IMR-90 (cell line): Measurements from ENCODE around the gene BST1.

ENCODE experiments used
- BHLHE40 ChIP-seq: fragments of 150-350 bp; IDR thresholded peaks from 2 replicates; pipeline ENCODE4 v1.6.1; 2016; ENCODE audit warnings: mild to moderate bottlenecking, low read depth, low read length
- CEBPB ChIP-seq: IDR thresholded peaks from 2 replicates; pipeline ENCODE4 v1.6.1; 2012; ENCODE audit warnings: low read depth, low read length, improper control_type of control experiment
- CHD1 ChIP-seq: IDR thresholded peaks from 2 replicates; pipeline ENCODE4 v1.6.1; 2012; ENCODE audit warnings: low read depth, low read length, improper control_type of control experiment
- CTCF ChIP-seq: conservative IDR thresholded peaks from 2 replicates; pipeline ENCODE4 v1.5.1; 2012; ENCODE audit warnings: mild to moderate bottlenecking, low read depth, low read length, improper control_type of control experiment
- ELK1 ChIP-seq: fragments of 150-350 bp; IDR thresholded peaks from 2 replicates; pipeline ENCODE4 v1.6.1; 2016; ENCODE audit warnings: low read depth, mild to moderate bottlenecking, low read length, moderate library complexity, borderline replicate concordance
- FOS ChIP-seq: fragments of 150-350 bp; IDR thresholded peaks from 2 replicates; pipeline ENCODE4 v1.6.1; 2016; ENCODE audit warnings: low read depth, low read length
- MAFK ChIP-seq: IDR thresholded peaks from 2 replicates; pipeline ENCODE4 v1.6.1; 2012; ENCODE audit warnings: low read depth, low read length, improper control_type of control experiment
- MAZ ChIP-seq: IDR thresholded peaks from 2 replicates; pipeline ENCODE4 v1.6.1; 2012; ENCODE audit warnings: low read depth, mild to moderate bottlenecking, low read length, improper control_type of control experiment, moderate library complexity, borderline replicate concordance
- MXI1 ChIP-seq: IDR thresholded peaks from 2 replicates; pipeline ENCODE4 v1.6.1; 2012; ENCODE audit warnings: low read depth, mild to moderate bottlenecking, low read length, moderate library complexity, borderline replicate concordance
- POLR2A ChIP-seq: IDR thresholded peaks from 2 replicates; pipeline ENCODE4 v1.6.1; 2012; ENCODE audit warnings: mild to moderate bottlenecking, low read depth, low read length
- RCOR1 ChIP-seq: IDR thresholded peaks from 2 replicates; pipeline ENCODE4 v1.6.1; 2012; ENCODE audit warnings: mild to moderate bottlenecking, low read length, improper control_type of control experiment; ENCODE audit not compliant: insufficient replicate concordance
- RFX5 ChIP-seq: IDR thresholded peaks from 2 replicates; pipeline ENCODE4 v1.8.0; 2012; ENCODE audit warnings: low read depth, mild to moderate bottlenecking, low read length, moderate library complexity
- USF2 ChIP-seq: fragments of 150-350 bp; IDR thresholded peaks from 2 replicates; pipeline ENCODE4 v1.6.1; 2017; ENCODE audit warnings: mild to moderate bottlenecking, antibody characterized with exemption, low read length, low read depth

- TF ChIP-seq CTCF (no peak), USF2 (no peak), BHLHE40 (no peak), RCOR1 (no peak), POLR2A (no peak), ELK1 (no peak), CHD1 (no peak), MAFK (no peak), RFX5 (no peak), FOS (no peak), CEBPB (no peak), MXI1 (no peak), MAZ (no peak)
These were observed 39.3 kb downstream of the BST1 start for GRCh38 chr4:15742083-15742582.
